HEK293 (cell line): ENCODE results near the gene RPS26.

Experiments
- CTCF ChIA-PET: fragments of 350-600 bp; formaldehyde crosslinking; extraction: SDS; loops from one replicate; lab custom pipeline; 2021; ENCODE audit warnings: antibody characterized with exemption; lab: Yijun Ruan, JAX
- POLR2A ChIA-PET: fragments of 300-600 bp; formaldehyde crosslinking; extraction: SDS; loops from one replicate; lab custom pipeline; 2020; ENCODE audit warnings: antibody characterized with exemption, inconsistent platforms; lab: Yijun Ruan, JAX
- H3K27ac ChIP-seq: fragments of 200-500 bp; sonication (Bioruptor generic); 2 replicates; pipeline ENCODE4 v1.5.1; 2014; ENCODE audit warnings: low read depth, low read length, control low read depth, inconsistent platforms; ENCODE audit errors: extremely low read depth
- H3K36me3 ChIP-seq, 2 experiments: fragments of 200-500 bp in 1 of 2; sonication (Bioruptor generic) in 1 of 2; 1 replicate in 1 of 2; 2 replicates in 1 of 2; pipeline ENCODE4 v1.5.1; 2014 to 2017; ENCODE audit warnings: inconsistent platforms in 2 of 2, low read length in 2 of 2; ENCODE audit not compliant: control insufficient read depth in 2 of 2, insufficient read depth in 1 of 2
- H3K4me1 ChIP-seq: fragments of 200-500 bp; sonication (Bioruptor generic); 2 replicates; pipeline ENCODE4 v1.5.1; 2014; ENCODE audit warnings: mild to moderate bottlenecking, low read length, inconsistent platforms; ENCODE audit not compliant: control insufficient read depth, insufficient read depth
- H3K4me3 ChIP-seq: 2 replicates; pipeline ENCODE4 v1.5.1; 2011; ENCODE audit warnings: low read depth, mild to moderate bottlenecking, control low read depth, low read length, moderate library complexity
- H3K9me3 ChIP-seq: fragments of 200-500 bp; sonication (Bioruptor generic); 2 replicates; pipeline ENCODE4 v1.5.1; 2014; ENCODE audit warnings: low read depth, low read length, inconsistent platforms; ENCODE audit not compliant: control insufficient read depth, insufficient read depth
- GLI2 ChIP-seq: fragments of 450-650 bp; formaldehyde crosslinking; IDR thresholded peaks from 2 replicates; pipeline ENCODE4; 2017; ENCODE audit warnings: missing biosample characterization, missing genetic modification characterization, low read depth, borderline replicate concordance
- HOXC10 ChIP-seq: sonication (generic); formaldehyde crosslinking; IDR thresholded peaks from 2 replicates; pipeline ENCODE4 v1.8.1; 2023; ENCODE audit warnings: mild to moderate bottlenecking, missing genetic modification reagents
- HOXD13 ChIP-seq: sonication (generic); formaldehyde crosslinking; IDR thresholded peaks from 2 replicates; pipeline ENCODE4 v1.8.0; 2022; ENCODE audit warnings: missing genetic modification reagents, borderline replicate concordance
- KLF1 ChIP-seq: fragments of 450-650 bp; formaldehyde crosslinking; IDR thresholded peaks from 2 replicates; pipeline ENCODE4 v1.5.1; 2016; ENCODE audit warnings: missing biosample characterization, missing genetic modification characterization
- KLF7 ChIP-seq: fragments of 450-650 bp; formaldehyde crosslinking; IDR thresholded peaks from 2 replicates; pipeline ENCODE4 v1.5.1; 2016; ENCODE audit warnings: missing biosample characterization, missing genetic modification characterization, borderline replicate concordance
- PATZ1 ChIP-seq: fragments of 450-650 bp; formaldehyde crosslinking; IDR thresholded peaks from 2 replicates; pipeline ENCODE4 v1.5.1; 2016; ENCODE audit warnings: missing biosample characterization, missing genetic modification characterization
- PBX3 ChIP-seq: sonication (generic); formaldehyde crosslinking; IDR thresholded peaks from 2 replicates; pipeline ENCODE4 v1.8.1; 2022; ENCODE audit warnings: mild to moderate bottlenecking, moderate library complexity, missing genetic modification reagents
- TCF7L2 ChIP-seq: IDR thresholded peaks from 2 replicates; pipeline ENCODE4 v1.6.1; 2011; ENCODE audit warnings: low read depth, mild to moderate bottlenecking, inconsistent platforms, low read length, moderate library complexity, borderline replicate concordance
- ZBTB8A ChIP-seq: fragments of 450-650 bp; formaldehyde crosslinking; IDR thresholded peaks from 2 replicates; pipeline ENCODE4 v1.5.1; 2016; ENCODE audit warnings: missing biosample characterization, missing genetic modification characterization
- ZNF112 ChIP-seq: fragments of 450-650 bp; formaldehyde crosslinking; IDR thresholded peaks from 2 replicates; pipeline ENCODE4 v1.5.0; 2017; ENCODE audit warnings: missing biosample characterization, missing genetic modification characterization
- ZNF121 ChIP-seq: fragments of 450-650 bp; formaldehyde crosslinking; IDR thresholded peaks from 2 replicates; pipeline ENCODE4 v1.5.1; 2016; ENCODE audit warnings: missing biosample characterization, missing genetic modification characterization
- ZNF175 ChIP-seq: fragments of 450-650 bp; formaldehyde crosslinking; IDR thresholded peaks from 2 replicates; pipeline ENCODE4 v1.5.1; 2016; ENCODE audit warnings: missing biosample characterization, missing genetic modification characterization
- ZNF24 ChIP-seq: fragments of 450-650 bp; formaldehyde crosslinking; IDR thresholded peaks from 2 replicates; pipeline ENCODE4 v1.5.1; 2016; ENCODE audit warnings: missing biosample characterization, missing genetic modification characterization
- ZNF248 ChIP-seq: fragments of 450-650 bp; formaldehyde crosslinking; IDR thresholded peaks from 2 replicates; pipeline ENCODE4 v1.5.1; 2017; ENCODE audit warnings: missing biosample characterization, missing genetic modification characterization
- ZNF398 ChIP-seq: fragments of 450-650 bp; formaldehyde crosslinking; IDR thresholded peaks from 2 replicates; pipeline ENCODE4 v1.5.1; 2017; ENCODE audit warnings: missing biosample characterization, missing genetic modification characterization
- ZNF692 ChIP-seq: fragments of 450-650 bp; formaldehyde crosslinking; IDR thresholded peaks from 2 replicates; pipeline ENCODE4 v1.5.1; 2016; ENCODE audit warnings: missing biosample characterization, missing genetic modification characterization
- ZNF785 ChIP-seq: fragments of 450-650 bp; formaldehyde crosslinking; IDR thresholded peaks from 2 replicates; pipeline ENCODE4 v1.5.1; 2016; ENCODE audit warnings: missing biosample characterization, missing genetic modification characterization
- ZSCAN16 ChIP-seq: fragments of 450-650 bp; formaldehyde crosslinking; IDR thresholded peaks from 2 replicates; pipeline ENCODE4 v1.5.1; 2016; ENCODE audit warnings: missing biosample characterization, missing genetic modification characterization
- ZSCAN18 ChIP-seq: fragments of 450-650 bp; formaldehyde crosslinking; IDR thresholded peaks from 2 replicates; pipeline ENCODE4 v1.5.1; 2016; ENCODE audit warnings: missing biosample characterization, missing genetic modification characterization

Gene RPS26

GRCh38 chr12:56021889-56022497 is 19.7 kb upstream of the RPS26 start:
- POLR2A ChIA-PET, result no interaction called here
- CTCF ChIA-PET, result no interaction called here
- no peak overlapping the region for H3K27ac ChIP-seq
- H3K4me3 ChIP-seq, result no peak overlapping the region
- peaks cover 0 to 14% of the 10 kb centered on the region in 2 experiments; a peak in 1 of 3 replicates for H3K36me3 ChIP-seq
- TF ChIP-seq KLF7 (tag by site-specific recombination) (no peak), PBX3 (CRISPR knock-in tag) (no peak), KLF1 (tag by site-specific recombination) (no peak), ZNF692 (tag by site-specific recombination) (no peak), ZBTB8A (no peak), ZNF248 (tag by site-specific recombination) (no peak), GLI2 (tag by site-specific recombination) (no peak), ZNF24 (tag by site-specific recombination) (no peak), HOXC10 (CRISPR knock-in tag) (no peak), TCF7L2 (no peak), HOXD13 (CRISPR knock-in tag) (no peak), PATZ1 (no peak), ZNF785 (tag by site-specific recombination) (no peak), ZNF112 (no peak), ZNF175 (tag by site-specific recombination) (no peak), ZSCAN16 (tag by site-specific recombination) (no peak)
- H3K4me1 ChIP-seq, result no peaks in the 10 kb centered on the region
- no peaks in the 10 kb centered on the region for H3K9me3 ChIP-seq

- Histone ChIP-seq H3K27ac (no peak overlapping the region), H3K36me3 (peaks cover 0 to 35% of the 10 kb centered on the region in 2 experiments; a peak in 2 of 3 replicates), H3K9me3 (no peaks in the 10 kb centered on the region), H3K4me1 (no peaks in the 10 kb centered on the region), H3K4me3 (no peak overlapping the region)
- no peak for TF ChIP-seq ZSCAN18 (tag by site-specific recombination)
- TF ChIP-seq ZNF121 (tag by site-specific recombination), result 0 out of 2 replicates have a peak, but pooled peaks have one; percentile 48
- TF ChIP-seq ZNF398 (tag by site-specific recombination), result peak; percentile 18; the same call in 1 of the 2 replicates
- CTCF ChIA-PET, result interaction anchor here (0.6 to 3.9 kb wide), 14 partner anchors 11 to 291 kb away, joined by 3 to 33 read pairs (median 6); partner anchors contain the start of genes DGKA and SUOX
- POLR2A ChIA-PET, result interaction anchor here (0.5 kb wide), 1 partner anchor 18 kb away, joined by 3 read pairs; no protein-coding TSS in a partner anchor
These were observed 13.1 kb upstream of the RPS26 start for GRCh38 chr12:56028511-56029165.
